CD4-positive, alpha-beta T cell (primary cell): Measurements from ENCODE around the gene FBRSL1. TPM values are rescaled to one million over a fixed set of nuclear protein-coding genes. Genes with fewer than 3 reads are reported as not detected.
"Not testable (repeated sequence)": the region's sequence is repeated elsewhere in the genome, so short reads cannot be mapped to it uniquely, and the experiment has no call there.

Experiments used
- ATAC-seq: fragments of 200-7000 bp; cut with Tn5 transposase; one replicate; pipeline ENCODE4 v1.10.0; 2022; ENCODE audit warnings: mild to moderate bottlenecking; ENCODE audit not compliant: poor library complexity
- CTCF ChIA-PET: fragments of 350-600 bp; sonication (Branson Sonifier 250); formaldehyde crosslinking; loops from one replicate; lab custom pipeline; 2021; ENCODE audit warnings: antibody characterized with exemption, inconsistent platforms; lab: Charles Lee
- POLR2A ChIA-PET: fragments of 350-600 bp; sonication (Branson Sonifier 250); formaldehyde crosslinking; loops from one replicate; lab custom pipeline; 2021; ENCODE audit warnings: antibody characterized with exemption, inconsistent platforms; lab: Charles Lee
- DNase-seq, 14 experiments: peaks; one replicate each; pipeline ENCODE4 v3.0.0-alpha.2; 2013 to 2020; ENCODE audit warnings: mixed read lengths in 2 of 14
- H3K27ac ChIP-seq, 2 donors: one replicate each; pipeline versions ENCODE4 v1.5.1 to v1.7.0; 2013; ENCODE audit warnings: low read length in 2 of 2, low read depth in 1 of 2, mild to moderate bottlenecking in 1 of 2
- H3K27me3 ChIP-seq, 2 experiments: 1 replicate in 1 of 2; 2 replicates in 1 of 2; pipeline versions ENCODE4 v1.6.1 to v1.7.0; 2013; ENCODE audit warnings: low read length in 2 of 2, control low read depth in 1 of 2, mild to moderate bottlenecking in 1 of 2, moderate library complexity in 1 of 2; ENCODE audit not compliant: insufficient read depth in 2 of 2, control insufficient read depth in 1 of 2
- H3K36me3 ChIP-seq: one replicate; pipeline ENCODE4 v1.6.1; 2013; ENCODE audit warnings: low read length, control low read depth; ENCODE audit not compliant: insufficient read depth
- H3K4me1 ChIP-seq: one replicate; pipeline ENCODE4 v1.6.1; 2013; ENCODE audit warnings: low read length, control low read depth; ENCODE audit not compliant: insufficient read depth
- H3K4me3 ChIP-seq: one replicate; pipeline ENCODE4 v1.5.1; 2013; ENCODE audit warnings: mild to moderate bottlenecking, low read length, moderate library complexity
- H3K9me3 ChIP-seq, 2 experiments: 1 replicate in 1 of 2; 2 replicates in 1 of 2; pipeline versions ENCODE4 v1.6.1 to v1.7.0; 2013; ENCODE audit warnings: low read length in 2 of 2, mild to moderate bottlenecking in 2 of 2, control low read depth in 1 of 2, moderate library complexity in 1 of 2; ENCODE audit not compliant: control insufficient read depth in 1 of 2, insufficient read depth in 1 of 2
- H3K27ac Mint-ChIP-seq: one replicate; pipeline ENCODE4 v1.8.0; 2020; ENCODE audit warnings: mixed read lengths
- H3K27me3 Mint-ChIP-seq: one replicate; pipeline ENCODE4 v1.8.0; 2021; ENCODE audit warnings: mixed read lengths
- H3K36me3 Mint-ChIP-seq: one replicate; pipeline ENCODE4 v1.8.0; 2021; ENCODE audit warnings: low read depth, mixed read lengths
- H3K4me1 Mint-ChIP-seq: one replicate; pipeline ENCODE4 v1.8.0; 2021; ENCODE audit warnings: low read depth, mixed read lengths
- H3K4me3 Mint-ChIP-seq: one replicate; pipeline ENCODE4 v1.8.0; 2020; ENCODE audit warnings: mild to moderate bottlenecking, mixed read lengths
- H3K9me3 Mint-ChIP-seq: one replicate; pipeline ENCODE4 v1.8.0; 2020; ENCODE audit warnings: mixed read lengths
- CTCF ChIP-seq: fragments of 200-600 bp; IDR thresholded peaks from one replicate; pipeline ENCODE4 v1.8.0; 2022; ENCODE audit warnings: antibody characterized with exemption, mild to moderate bottlenecking
- intact Hi-C, 2 experiments: fragments of 100-400 bp; cut with DNase I in 1 of 2; cut with micrococcal nuclease in 1 of 2; formaldehyde crosslinking; loops; one replicate each; pipeline versions ENCODE4 v1.15.1 to v1.9.0; 2023 to 2025; cut with DNase I, micrococcal nuclease
- total RNA-seq, 174 experiments: library from RNA in 2 of 174; stranded (reverse) in 2 of 174; gene quantifications; one replicate each; pipeline ENCODE4 v1.2.3 and lab custom pipeline; 2021 to 2026

The FBRSL1 gene
- total RNA-seq, 2 experiments from 2014 or later: 75.8 to 80.7 TPM

DNA sequence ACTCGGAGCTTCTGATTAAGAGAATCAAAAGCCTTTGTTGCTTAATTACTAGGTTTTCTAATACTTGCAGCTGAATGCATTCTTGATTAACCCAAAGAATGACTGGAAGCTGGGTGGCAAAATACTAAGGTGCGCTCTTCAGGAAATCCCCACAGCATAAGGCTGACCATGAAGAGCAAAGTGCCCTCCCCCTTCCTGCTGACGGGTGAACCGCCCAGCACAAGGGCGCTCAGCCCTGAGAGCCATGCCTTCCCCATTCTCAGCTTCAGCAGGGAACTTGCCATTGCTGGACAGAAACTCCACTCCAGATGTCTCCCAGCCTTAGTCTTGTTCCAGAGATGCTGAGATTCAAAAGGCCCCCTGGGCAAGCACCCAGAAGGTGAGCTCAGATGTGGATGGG is 27.2 kb upstream of the FBRSL1 start:
- Histone ChIP-seq H3K4me3 (no peak overlapping the region), H3K27ac (no peak overlapping the region), H3K9me3 (peaks cover 0 to 6% of the 10 kb centered on the region in 2 experiments), H3K4me1 (peaks cover 15% of the 10 kb centered on the region), H3K27me3 (no peaks in the 10 kb centered on the region), H3K36me3 (no peaks in the 10 kb centered on the region)
- no peaks in the 10 kb centered on the region for H3K27me3 Mint-ChIP-seq
- H3K4me3 Mint-ChIP-seq: no peak overlapping the region
- H3K27ac Mint-ChIP-seq: no peak overlapping the region
- no peak for TF ChIP-seq CTCF
- H3K9me3 Mint-ChIP-seq: no peaks in the 10 kb centered on the region
- ChIA-PET POLR2A (interaction anchor here (0.7 kb wide), 1 partner anchor 15 kb away, joined by 3 read pairs; no protein-coding TSS in a partner anchor), CTCF (no interaction called here)
- peak; percentile 34 for ATAC-seq
- intact Hi-C loops: no loop called here
- peaks cover 16% of the 10 kb centered on the region for H3K4me1 Mint-ChIP-seq
- H3K36me3 Mint-ChIP-seq: no peaks in the 10 kb centered on the region
- DNase-seq: peak in 1 of 14 experiments; percentile 27

GRCh38 chr12:132463284-132463924 is 26.5 kb upstream of the FBRSL1 start:
- DNase-seq, H3K27me3 ChIP-seq, H3K9me3 ChIP-seq, H3K27ac ChIP-seq, H3K27ac Mint-ChIP-seq, POLR2A ChIA-PET, H3K27me3 Mint-ChIP-seq, intact Hi-C loops, H3K36me3 ChIP-seq, CTCF ChIA-PET, ATAC-seq, H3K4me3 Mint-ChIP-seq, H3K4me3 ChIP-seq, H3K9me3 Mint-ChIP-seq, H3K36me3 Mint-ChIP-seq: not testable (repeated sequence)
- peaks cover 15% of the 10 kb centered on the region for H3K4me1 ChIP-seq
- peaks cover 22% of the 10 kb centered on the region for H3K4me1 Mint-ChIP-seq

DNA sequence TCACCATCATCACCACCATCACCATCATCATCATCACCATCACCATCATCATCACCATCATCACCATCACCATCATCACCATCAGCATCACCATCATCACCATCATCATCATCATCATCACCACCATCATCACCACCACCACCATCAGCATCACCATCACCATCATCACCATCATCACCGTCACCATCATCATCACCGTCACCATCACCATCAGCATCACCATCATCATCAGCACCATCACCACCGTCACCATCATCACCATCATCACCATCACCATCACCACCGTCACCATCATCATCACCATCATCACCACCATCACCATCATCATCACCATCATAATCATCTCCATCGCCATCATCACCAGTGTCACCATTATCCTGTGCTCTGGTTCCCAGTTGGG is 25.6 kb upstream of the FBRSL1 start:
- H3K27me3 ChIP-seq, intact Hi-C loops, H3K27ac ChIP-seq, DNase-seq, ATAC-seq, H3K27ac Mint-ChIP-seq, H3K4me3 ChIP-seq, CTCF ChIA-PET, H3K27me3 Mint-ChIP-seq, H3K9me3 ChIP-seq, H3K4me3 Mint-ChIP-seq, H3K36me3 Mint-ChIP-seq, H3K36me3 ChIP-seq, H3K9me3 Mint-ChIP-seq, POLR2A ChIA-PET: not testable (repeated sequence)
- peaks cover 27% of the 10 kb centered on the region for H3K4me1 Mint-ChIP-seq
- peaks cover 20% of the 10 kb centered on the region for H3K4me1 ChIP-seq

DNA sequence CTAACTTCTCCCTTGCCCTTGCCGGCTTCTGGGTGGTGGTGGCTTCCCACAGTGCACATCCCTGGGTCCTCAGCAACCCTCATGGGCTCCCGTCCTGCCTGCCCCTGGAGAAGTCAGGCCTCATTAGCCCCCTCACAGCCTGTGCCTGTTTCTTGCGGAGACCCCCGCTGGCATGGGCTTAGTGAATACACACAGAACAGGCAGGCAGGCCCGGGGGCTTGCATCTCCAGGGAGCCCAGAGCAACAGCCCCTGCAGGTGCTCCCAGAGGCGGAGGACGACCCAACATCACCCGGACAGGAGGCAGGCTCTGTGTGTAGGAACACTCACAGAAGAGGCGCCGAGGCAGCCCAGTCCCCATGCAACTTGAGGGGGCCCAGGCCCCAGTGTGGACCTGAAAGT is 25.1 kb upstream of the FBRSL1 start:
- POLR2A ChIA-PET: no interaction called here
- peaks cover 0 to 6% of the 10 kb centered on the region in 2 experiments for H3K9me3 ChIP-seq
- H3K4me1 ChIP-seq: peaks cover 25% of the 10 kb centered on the region
- no peak overlapping the region for H3K27ac ChIP-seq
- Mint-ChIP-seq H3K9me3 (no peaks in the 10 kb centered on the region), H3K27me3 (no peaks in the 10 kb centered on the region), H3K27ac (no peak overlapping the region), H3K36me3 (peaks cover 4% of the 10 kb centered on the region), H3K4me3 (no peak overlapping the region), H3K4me1 (peaks cover 32% of the 10 kb centered on the region)
- ATAC-seq: no peak
- TF ChIP-seq CTCF: no peak
- H3K27me3 ChIP-seq: no peaks in the 10 kb centered on the region
- no peak for DNase-seq
- intact Hi-C loops: loop anchor here in 1 of 2 experiments (5.0 kb wide), 1 partner anchor 33 kb away; no protein-coding TSS in a partner anchor
- no peak overlapping the region for H3K4me3 ChIP-seq
- CTCF ChIA-PET: no interaction called here
- no peaks in the 10 kb centered on the region for H3K36me3 ChIP-seq
